ENCODE results near the gene CPOX. TPM values are rescaled to one million over a fixed set of nuclear protein-coding genes. Genes with fewer than 3 reads are reported as not detected.

The CPOX gene
- total RNA-seq, 1 experiment from 2014 or later: 24.7 TPM

- H3K4me1 Mint-ChIP-seq: peaks cover 20 to 21% of the 10 kb centered on the region in 2 experiments
- Histone ChIP-seq H4K91ac (ENCODE audit: insufficient read length, low read depth, low read length) (no peak overlapping the region), H3K4ac (ENCODE audit: low read depth, low read length) (no peak overlapping the region), H3K4me2 (ENCODE audit: insufficient read depth, insufficient read length, low read length) (no peak overlapping the region), H3K79me1 (ENCODE audit: insufficient read depth, low read depth, low read length, poor library complexity, severe bottlenecking) (peaks cover 2% of the 10 kb centered on the region), H3K23ac (ENCODE audit: insufficient read length, low read depth, low read length) (no peak overlapping the region), H2BK120ac (ENCODE audit: low read depth, low read length, poor library complexity, severe bottlenecking) (no peak overlapping the region), H2AK5ac (ENCODE audit: insufficient read length, low read length) (no peak overlapping the region), H3K27me3 (ENCODE audit: insufficient read depth, low read length) (no peaks in the 10 kb centered on the region), H3K18ac (ENCODE audit: insufficient read length, low read depth, low read length) (no peak overlapping the region), H2AFZ (ENCODE audit: low read length) (no peak overlapping the region), H3K4me1 (ENCODE audit: insufficient read depth, low read length) (no peaks in the 10 kb centered on the region), H2BK12ac (ENCODE audit: insufficient read length, low read depth, low read length) (no peak overlapping the region), H3K14ac (ENCODE audit: insufficient read depth, low read length) (no peak overlapping the region), H3K56ac (ENCODE audit: insufficient read length, low read depth, low read length) (no peak overlapping the region), H3T11ph (ENCODE audit: low read length) (no peak overlapping the region), H3K23me2 (ENCODE audit: insufficient read length, low read depth, low read length, poor library complexity, severe bottlenecking) (peaks cover under 1% of the 10 kb centered on the region), H2BK15ac (ENCODE audit: low read depth, low read length) (no peak overlapping the region), H4K5ac (ENCODE audit: insufficient read length, low read depth, low read length) (no peak overlapping the region), H3K9me3 (ENCODE audit: control insufficient read depth, low read depth, low read length) (no peaks in the 10 kb centered on the region), H4K20me1 (ENCODE audit: control insufficient read depth, insufficient read depth, insufficient read length) (no peaks in the 10 kb centered on the region), H3K79me2 (ENCODE audit: insufficient read depth, low read length) (no peaks in the 10 kb centered on the region), H2BK5ac (ENCODE audit: insufficient read length, low read length) (no peak overlapping the region), H3K27ac (ENCODE audit: insufficient read length, low read depth, low read length) (no peak overlapping the region), H2BK20ac (ENCODE audit: low read depth, low read length, poor library complexity, severe bottlenecking) (no peak overlapping the region), H3K9ac (ENCODE audit: extremely low read depth, insufficient read length, low read length) (no peak overlapping the region), H4K8ac (replicated peaks; ENCODE audit: insufficient read length, low read depth, low read length) (no peak overlapping the region)
- no peak overlapping the region for H3K27ac Mint-ChIP-seq
- WGBS (ENCODE audit: extremely low coverage, insufficient read length, low lambda C conversion rate): no CpG with 5 or more reads among the region's 2 CpGs
- peaks cover 34 to 77% (median 69%) of the 10 kb centered on the region in 3 experiments; a peak in 6 of 7 replicates for H3K36me3 Mint-ChIP-seq (ENCODE audit: insufficient read depth in 1 of 3, low read depth in 3 of 3)
- H3K9me3 Mint-ChIP-seq: no peaks in the 10 kb centered on the region
- no peaks in the 10 kb centered on the region for H3K27me3 Mint-ChIP-seq (ENCODE audit: low read depth)
- no peak for DNase-seq
- TF ChIP-seq CTCF (conservative IDR thresholded peaks at IDR 0.05): no peak
- H3K4me3 Mint-ChIP-seq: no peak overlapping the region
These were observed 5.8 kb downstream of the CPOX start for GRCh38 chr3:98587654-98588053.

All from H9 (cell line).